HEK293T (cell line): ENCODE data around the gene PPARA.

ENCODE experiments used
- ARNT ChIP-seq: fragments of 450-650 bp; IDR thresholded peaks from 2 replicates; pipeline ENCODE4 v1.6.1; 2017; ENCODE audit warnings: mild to moderate bottlenecking
- BHLHE40 ChIP-seq: fragments of 450-650 bp; IDR thresholded peaks from 2 replicates; pipeline ENCODE4 v1.6.1; 2016; ENCODE audit warnings: mild to moderate bottlenecking, moderate library complexity, borderline replicate concordance
- CTBP1 ChIP-seq: fragments of 450-650 bp; IDR thresholded peaks from 2 replicates; pipeline ENCODE4 v1.6.1; 2016; ENCODE audit warnings: borderline replicate concordance
- ELF4 ChIP-seq: fragments of 450-650 bp; IDR thresholded peaks from 2 replicates; pipeline ENCODE4 v1.6.1; 2017; ENCODE audit warnings: antibody characterized with exemption
- FOXA1 ChIP-seq: fragments of 450-650 bp; IDR thresholded peaks from 2 replicates; pipeline ENCODE4 v1.6.1; 2016; ENCODE audit warnings: mild to moderate bottlenecking
- FOXK2 ChIP-seq: fragments of 450-650 bp; IDR thresholded peaks from 2 replicates; pipeline ENCODE4 v1.6.1; 2016; ENCODE audit warnings: mild to moderate bottlenecking
- FOXM1 ChIP-seq: fragments of 450-650 bp; IDR thresholded peaks from 2 replicates; pipeline ENCODE4 v1.6.1; 2017; ENCODE audit warnings: mild to moderate bottlenecking, borderline replicate concordance
- HDGF ChIP-seq: fragments of 450-650 bp; IDR thresholded peaks from 2 replicates; pipeline ENCODE4 v1.6.1; 2017; ENCODE audit warnings: antibody characterized with exemption, borderline replicate concordance
- LEF1 ChIP-seq: fragments of 450-650 bp; IDR thresholded peaks from 2 replicates; pipeline ENCODE4 v1.6.1; 2017; ENCODE audit warnings: mild to moderate bottlenecking, borderline replicate concordance
- SP1 ChIP-seq: fragments of 450-650 bp; IDR thresholded peaks from 2 replicates; pipeline ENCODE4 v1.6.1; 2017
- SUZ12 ChIP-seq: fragments of 450-650 bp; IDR thresholded peaks from 2 replicates; pipeline ENCODE4 v1.6.1; 2016; ENCODE audit warnings: mild to moderate bottlenecking
- TARDBP ChIP-seq: fragments of 450-650 bp; IDR thresholded peaks from 2 replicates; pipeline ENCODE4 v1.6.1; 2016
- ZNF384 ChIP-seq: fragments of 450-650 bp; IDR thresholded peaks from 2 replicates; pipeline ENCODE4 v1.6.1; 2016

GRCh38 chr22:46156031-46156430 is 5.7 kb downstream of the PPARA start:
- TF ChIP-seq ARNT (no peak), BHLHE40 (no peak), FOXA1 (no peak), TARDBP (no peak), ELF4 (no peak), FOXK2 (no peak), SP1 (no peak), ZNF384 (no peak), LEF1 (no peak), FOXM1 (no peak), HDGF (no peak), SUZ12 (no peak), CTBP1 (no peak)
